Vagina (tissue), 2 donors: ENCODE results near the gene SPO11. TPM values are rescaled to one million over a fixed set of nuclear protein-coding genes. Genes with fewer than 3 reads are reported as not detected.

ENCODE experiments used
- DNase-seq, 2 donors: peaks; one replicate each; pipeline ENCODE4 v3.0.0-alpha.2; 2017; ENCODE audit errors: extremely low spot score in 2 of 2
- H3K27ac ChIP-seq: fragments of 200-600 bp; sonication (generic); one replicate; pipeline ENCODE4 v1.5.1; 2019
- H3K27me3 ChIP-seq: fragments of 200-600 bp; sonication (generic); one replicate; pipeline ENCODE4 v1.5.1; 2019
- H3K36me3 ChIP-seq, 2 donors: fragments of 200-600 bp; sonication (generic); one replicate each; pipeline ENCODE4 v1.5.1; 2017 to 2019
- H3K4me1 ChIP-seq: fragments of 200-600 bp; sonication (generic); one replicate; pipeline ENCODE4 v1.5.1; 2019
- H3K4me3 ChIP-seq, 2 donors: fragments of 200-600 bp; sonication (generic); 1 replicate in 1 of 2; 2 replicates in 1 of 2; pipeline ENCODE4 v1.5.1; 2016 to 2019
- H3K9me3 ChIP-seq: fragments of 200-600 bp; sonication (generic); one replicate; pipeline ENCODE4 v1.5.1; 2019
- POLR2A ChIP-seq, 2 donors: fragments of 450-650 bp; IDR thresholded peaks; one replicate each; pipeline ENCODE4 v1.6.1; 2017; ENCODE audit warnings: antibody characterized with exemption in 2 of 2, mild to moderate bottlenecking in 2 of 2, moderate library complexity in 2 of 2
- POLR2AphosphoS5 ChIP-seq, 2 donors: sonication (generic); formaldehyde crosslinking; IDR thresholded peaks; one replicate each; pipeline ENCODE4 v1.9.0; 2017; ENCODE audit warnings: antibody characterized with exemption in 2 of 2, mild to moderate bottlenecking in 2 of 2, low read depth in 1 of 2; ENCODE audit not compliant: insufficient read depth in 1 of 2
- intact Hi-C: fragments of 100-400 bp; cut with DNase I; formaldehyde crosslinking; loops from one replicate; pipeline ENCODE4 v1.15.1; 2023
- total RNA-seq: library from RNA; depleted of rRNA; stranded (reverse); fragments of >200 nt; gene quantifications from one replicate; pipeline ENCODE4 v1.2.3, GENCODE V29; 2016
- TF ChIP-seq, protein P1 (sequence below), 3 experiments: fragments of 450-650 bp in 2 of 3; fragments of 200-600 bp in 1 of 3; sonication (generic) in 1 of 3; IDR thresholded peaks; one replicate each; pipeline ENCODE4 v1.5.1; 2017 to 2019; ENCODE audit warnings: antibody characterized with exemption in 3 of 3, mild to moderate bottlenecking in 2 of 3, moderate library complexity in 2 of 3

Gene SPO11
- total RNA-seq, 1 donor from 2014 or later = not detected

GRCh38 chr20:57294550-57294949 is 35.1 kb upstream of the SPO11 start:
- Histone ChIP-seq H3K9me3 (no peaks in the 10 kb centered on the region), H3K4me1 (no peaks in the 10 kb centered on the region), H3K36me3 (no peaks in the 10 kb centered on the region), H3K27ac (no peak overlapping the region), H3K27me3 (no peaks in the 10 kb centered on the region), H3K4me3 (no peak overlapping the region)
- intact Hi-C loops = no loop called here
- TF ChIP-seq POLR2AphosphoS5 (IDR thresholded peaks at IDR 0.05; ENCODE audit: insufficient read depth in 1 of 2, low read depth in 1 of 2) = no peak
- TF ChIP-seq, protein P1, sequence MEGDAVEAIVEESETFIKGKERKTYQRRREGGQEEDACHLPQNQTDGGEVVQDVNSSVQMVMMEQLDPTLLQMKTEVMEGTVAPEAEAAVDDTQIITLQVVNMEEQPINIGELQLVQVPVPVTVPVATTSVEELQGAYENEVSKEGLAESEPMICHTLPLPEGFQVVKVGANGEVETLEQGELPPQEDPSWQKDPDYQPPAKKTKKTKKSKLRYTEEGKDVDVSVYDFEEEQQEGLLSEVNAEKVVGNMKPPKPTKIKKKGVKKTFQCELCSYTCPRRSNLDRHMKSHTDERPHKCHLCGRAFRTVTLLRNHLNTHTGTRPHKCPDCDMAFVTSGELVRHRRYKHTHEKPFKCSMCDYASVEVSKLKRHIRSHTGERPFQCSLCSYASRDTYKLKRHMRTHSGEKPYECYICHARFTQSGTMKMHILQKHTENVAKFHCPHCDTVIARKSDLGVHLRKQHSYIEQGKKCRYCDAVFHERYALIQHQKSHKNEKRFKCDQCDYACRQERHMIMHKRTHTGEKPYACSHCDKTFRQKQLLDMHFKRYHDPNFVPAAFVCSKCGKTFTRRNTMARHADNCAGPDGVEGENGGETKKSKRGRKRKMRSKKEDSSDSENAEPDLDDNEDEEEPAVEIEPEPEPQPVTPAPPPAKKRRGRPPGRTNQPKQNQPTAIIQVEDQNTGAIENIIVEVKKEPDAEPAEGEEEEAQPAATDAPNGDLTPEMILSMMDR (IDR thresholded peaks at IDR 0.05) = no peak
- no peak for TF ChIP-seq POLR2A (IDR thresholded peaks at IDR 0.05)
- DNase-seq = no peak

DNA sequence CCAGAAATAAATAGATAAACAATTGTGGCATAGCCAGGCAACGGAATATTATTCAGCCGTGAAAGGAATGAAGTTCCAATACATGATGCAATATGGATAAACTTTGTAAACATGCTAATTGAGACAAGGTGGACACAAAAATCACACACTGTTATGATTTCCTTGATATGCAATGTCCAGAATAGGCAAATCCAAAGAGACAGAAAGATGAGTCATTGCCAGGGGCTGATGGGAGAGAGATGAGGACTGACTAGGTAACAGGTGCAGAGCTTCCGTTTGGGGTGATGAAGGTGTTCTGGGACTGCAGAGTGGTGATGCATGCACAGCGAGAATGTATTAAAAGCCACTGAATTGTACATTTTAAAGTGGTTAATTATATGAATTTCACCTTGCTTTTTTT is 31.1 kb upstream of the SPO11 start:
- intact Hi-C loops = no loop called here
- H3K4me1 ChIP-seq = no peaks in the 10 kb centered on the region

GRCh38 chr20:57301026-57301425 is 28.6 kb upstream of the SPO11 start:
- intact Hi-C loops = no loop called here
- no peaks in the 10 kb centered on the region for H3K36me3 ChIP-seq
- no peaks in the 10 kb centered on the region for H3K9me3 ChIP-seq
- H3K27me3 ChIP-seq = no peaks in the 10 kb centered on the region
- peaks cover 2% of the 10 kb centered on the region for H3K4me1 ChIP-seq
- H3K4me3 ChIP-seq = no peak overlapping the region
- no peak overlapping the region for H3K27ac ChIP-seq
- TF ChIP-seq POLR2AphosphoS5 (IDR thresholded peaks at IDR 0.05; ENCODE audit: insufficient read depth in 1 of 2, low read depth in 1 of 2) = no peak
- TF ChIP-seq POLR2A (IDR thresholded peaks at IDR 0.05) = no peak
- DNase-seq = no peak

More for the DNA sequence above, 31.1 kb upstream of the SPO11 start:
- no peak for DNase-seq
- Histone ChIP-seq H3K4me3 (no peak overlapping the region), H3K9me3 (no peaks in the 10 kb centered on the region), H3K36me3 (no peaks in the 10 kb centered on the region), H3K27me3 (no peaks in the 10 kb centered on the region), H3K27ac (no peak overlapping the region)
- TF ChIP-seq POLR2AphosphoS5 (IDR thresholded peaks at IDR 0.05; ENCODE audit: insufficient read depth in 1 of 2, low read depth in 1 of 2) = no peak
- TF ChIP-seq POLR2A (IDR thresholded peaks at IDR 0.05) = no peak
- TF ChIP-seq, protein P1 (IDR thresholded peaks at IDR 0.05) = no peak

DNA sequence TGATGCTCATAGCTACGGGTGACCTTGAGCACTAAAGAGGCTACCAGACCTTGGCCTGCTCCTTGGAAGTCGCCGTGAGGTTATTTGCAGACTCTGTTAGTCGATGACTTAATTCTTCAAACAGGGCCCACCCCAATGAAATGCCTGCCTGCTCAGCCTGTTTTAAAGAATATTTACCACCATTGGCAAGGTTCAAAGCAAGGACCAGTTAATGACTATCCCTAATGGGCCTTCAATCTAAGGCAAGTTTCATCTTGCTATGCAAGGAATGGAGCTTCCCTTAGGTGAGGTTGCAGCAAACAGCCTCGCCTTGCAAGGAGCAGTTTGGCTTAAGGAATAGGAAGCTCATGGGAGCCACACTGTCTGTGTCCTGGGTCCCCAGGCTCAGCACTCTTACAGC is 22.9 kb upstream of the SPO11 start:
- peaks cover 26% of the 10 kb centered on the region for H3K4me1 ChIP-seq
- intact Hi-C loops = no loop called here
- no peak for DNase-seq

DNA sequence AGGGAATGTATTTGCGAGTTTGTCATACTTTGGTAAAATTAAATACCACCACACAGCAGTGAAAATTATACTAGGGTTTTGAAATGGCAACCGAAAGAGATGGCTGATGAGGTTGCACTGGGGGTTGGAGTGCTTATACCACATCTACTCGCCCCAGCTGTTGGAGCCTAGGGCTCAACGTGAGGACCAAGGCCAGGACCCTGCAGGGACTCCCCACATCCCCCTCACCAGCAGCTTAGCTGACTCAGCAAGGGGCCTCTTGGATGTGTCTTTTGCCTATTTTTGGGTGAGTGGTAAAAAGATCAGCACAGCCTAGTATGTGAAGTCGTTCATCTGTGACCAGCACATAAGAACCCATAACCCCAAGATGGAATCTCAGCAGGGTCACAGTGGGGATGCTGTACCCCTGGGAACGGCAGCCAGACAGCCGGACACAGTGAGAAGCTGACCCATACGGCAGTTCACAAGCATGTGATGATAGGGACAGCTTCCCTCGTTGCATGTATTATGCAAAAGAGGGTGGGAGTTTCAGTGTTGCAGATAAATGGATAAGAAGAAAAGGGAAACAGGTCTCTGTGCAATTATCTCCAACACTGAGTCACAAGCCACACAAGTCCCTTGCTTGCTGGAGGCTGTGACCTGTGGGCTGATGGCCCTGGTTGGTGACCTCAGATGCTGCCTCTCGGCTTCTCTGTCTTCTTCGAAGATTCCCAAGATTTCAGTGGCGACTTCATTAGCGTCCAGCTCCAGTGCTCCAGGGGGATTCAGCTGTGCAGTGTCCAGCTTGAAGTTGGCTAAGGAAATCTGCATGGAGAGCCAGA is 20.9 kb upstream of the SPO11 start:
- no peaks in the 10 kb centered on the region for H3K27me3 ChIP-seq
- intact Hi-C loops = no loop called here
- TF ChIP-seq POLR2AphosphoS5 (IDR thresholded peaks at IDR 0.05; ENCODE audit: insufficient read depth in 1 of 2, low read depth in 1 of 2) = no peak
- no peak for TF ChIP-seq POLR2A (IDR thresholded peaks at IDR 0.05)
- H3K27ac ChIP-seq = no peak overlapping the region
- H3K4me1 ChIP-seq = peaks cover 26% of the 10 kb centered on the region
- no peaks in the 10 kb centered on the region for H3K9me3 ChIP-seq
- H3K36me3 ChIP-seq = no peaks in the 10 kb centered on the region
- DNase-seq = no peak
- H3K4me3 ChIP-seq = no peak overlapping the region

More for the DNA sequence above, 22.9 kb upstream of the SPO11 start:
- Histone ChIP-seq H3K9me3 (no peaks in the 10 kb centered on the region), H3K36me3 (no peaks in the 10 kb centered on the region), H3K27ac (no peak overlapping the region), H3K27me3 (no peaks in the 10 kb centered on the region), H3K4me3 (no peak overlapping the region)
- TF ChIP-seq, protein P1 (IDR thresholded peaks at IDR 0.05) = no peak
- peak in 1 of 2 donors; percentile 21 for TF ChIP-seq POLR2AphosphoS5 (IDR thresholded peaks at IDR 0.05; ENCODE audit: insufficient read depth in 1 of 2, low read depth in 1 of 2)

GRCh38 chr20:57309544-57310115 is 20.0 kb upstream of the SPO11 start:
- TF ChIP-seq, protein P1 (IDR thresholded peaks at IDR 0.05) = no peak
- TF ChIP-seq POLR2A (IDR thresholded peaks at IDR 0.05) (no peak), POLR2AphosphoS5 (IDR thresholded peaks at IDR 0.05; ENCODE audit: insufficient read depth in 1 of 2, low read depth in 1 of 2) (no peak)
- Histone ChIP-seq H3K27me3 (no peaks in the 10 kb centered on the region), H3K4me1 (peaks cover 31% of the 10 kb centered on the region), H3K9me3 (no peaks in the 10 kb centered on the region), H3K4me3 (no peak overlapping the region), H3K36me3 (no peaks in the 10 kb centered on the region), H3K27ac (no peak overlapping the region)
- intact Hi-C loops = no loop called here
- DNase-seq = no peak
